Cardiac muscle cell (in vitro differentiated cells and primary cell): Measurements from ENCODE around the gene MYBPC1. TPM values are rescaled to one million over a fixed set of nuclear protein-coding genes. Genes with fewer than 3 reads are reported as not detected.

Experiments used
- DNase-seq, 2 donors: peaks; one replicate each; pipeline versions ENCODE4 v3.0.0 to v3.0.0-alpha.2; 2010 to 2017; ENCODE audit warnings: low read depth in 1 of 2, low spot score in 1 of 2
- H3K27ac ChIP-seq: fragments of 200-600 bp; sonication (generic); 2 replicates; pipeline ENCODE4 v1.5.1; 2016
- H3K27me3 ChIP-seq: fragments of 200-600 bp; sonication (generic); 2 replicates; pipeline ENCODE4 v1.6.0; 2016; ENCODE audit warnings: control low read depth
- H3K36me3 ChIP-seq: fragments of 200-600 bp; sonication (generic); 2 replicates; pipeline ENCODE4 v1.5.1; 2016; ENCODE audit warnings: control low read depth
- H3K4me1 ChIP-seq: fragments of 200-600 bp; sonication (generic); 2 replicates; pipeline ENCODE4 v1.8.1; 2017; ENCODE audit warnings: low read depth, mild to moderate bottlenecking, mixed run types
- H3K4me3 ChIP-seq: fragments of 200-600 bp; sonication (generic); 2 replicates; pipeline ENCODE4 v1.5.1; 2016; ENCODE audit warnings: mild to moderate bottlenecking
- H3K9me3 ChIP-seq: fragments of 200-600 bp; sonication (generic); 2 replicates; pipeline ENCODE4 v1.5.1; 2017; ENCODE audit warnings: low read depth, mild to moderate bottlenecking, control low read depth
- polyA plus RNA-seq: library from polyadenylated mRNA; unstranded; fragments of >200 nt; fragmentation: Nextera tagmentation; extraction: Ambion mirVana; gene quantifications from 2 replicates; pipeline ENCODE4 v1.2.1, GENCODE V29; 2016
- total RNA-seq: library from RNA; depleted of rRNA; stranded (reverse); fragments of >200 nt; gene quantifications from 2 replicates; pipeline ENCODE4 v1.2.3, GENCODE V29; 2016
- TF ChIP-seq, protein P1 (sequence below): IDR thresholded peaks from 2 replicates; pipeline ENCODE4 v1.5.1; 2012; ENCODE audit warnings: low read depth, mild to moderate bottlenecking, low read length

The MYBPC1 gene
- total and polyA plus RNA-seq, 2 experiments from 2014 or later = not detected

- TF ChIP-seq, protein P1, sequence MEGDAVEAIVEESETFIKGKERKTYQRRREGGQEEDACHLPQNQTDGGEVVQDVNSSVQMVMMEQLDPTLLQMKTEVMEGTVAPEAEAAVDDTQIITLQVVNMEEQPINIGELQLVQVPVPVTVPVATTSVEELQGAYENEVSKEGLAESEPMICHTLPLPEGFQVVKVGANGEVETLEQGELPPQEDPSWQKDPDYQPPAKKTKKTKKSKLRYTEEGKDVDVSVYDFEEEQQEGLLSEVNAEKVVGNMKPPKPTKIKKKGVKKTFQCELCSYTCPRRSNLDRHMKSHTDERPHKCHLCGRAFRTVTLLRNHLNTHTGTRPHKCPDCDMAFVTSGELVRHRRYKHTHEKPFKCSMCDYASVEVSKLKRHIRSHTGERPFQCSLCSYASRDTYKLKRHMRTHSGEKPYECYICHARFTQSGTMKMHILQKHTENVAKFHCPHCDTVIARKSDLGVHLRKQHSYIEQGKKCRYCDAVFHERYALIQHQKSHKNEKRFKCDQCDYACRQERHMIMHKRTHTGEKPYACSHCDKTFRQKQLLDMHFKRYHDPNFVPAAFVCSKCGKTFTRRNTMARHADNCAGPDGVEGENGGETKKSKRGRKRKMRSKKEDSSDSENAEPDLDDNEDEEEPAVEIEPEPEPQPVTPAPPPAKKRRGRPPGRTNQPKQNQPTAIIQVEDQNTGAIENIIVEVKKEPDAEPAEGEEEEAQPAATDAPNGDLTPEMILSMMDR = no peak
- Histone ChIP-seq H3K9me3 (no peaks in the 10 kb centered on the region), H3K27ac (no peak overlapping the region), H3K27me3 (peaks cover 78% of the 10 kb centered on the region), H3K4me1 (no peaks in the 10 kb centered on the region), H3K4me3 (no peak overlapping the region), H3K36me3 (no peaks in the 10 kb centered on the region)
- no peak for DNase-seq
These were observed 31.6 kb upstream of the MYBPC1 start for GRCh38 chr12:101563212-101563611.

- Histone ChIP-seq H3K4me3 (no peak overlapping the region), H3K27me3 (peaks cover 85% of the 10 kb centered on the region), H3K4me1 (no peaks in the 10 kb centered on the region), H3K9me3 (no peaks in the 10 kb centered on the region), H3K36me3 (no peaks in the 10 kb centered on the region), H3K27ac (no peak overlapping the region)
- TF ChIP-seq, protein P1 = no peak
- peak in 1 of 2 donors; percentile 3 for DNase-seq
These were observed 29.9 kb upstream of the MYBPC1 start for GRCh38 chr12:101564912-101565311.

GRCh38 chr12:101566318-101566717 lies 28.5 kb upstream of the MYBPC1 start:
- TF ChIP-seq, protein P1 = no peak
- Histone ChIP-seq H3K27ac (no peak overlapping the region), H3K36me3 (no peaks in the 10 kb centered on the region), H3K4me1 (no peaks in the 10 kb centered on the region), H3K27me3 (peaks cover 90% of the 10 kb centered on the region), H3K9me3 (no peaks in the 10 kb centered on the region), H3K4me3 (no peak overlapping the region)
- no peak for DNase-seq

DNA sequence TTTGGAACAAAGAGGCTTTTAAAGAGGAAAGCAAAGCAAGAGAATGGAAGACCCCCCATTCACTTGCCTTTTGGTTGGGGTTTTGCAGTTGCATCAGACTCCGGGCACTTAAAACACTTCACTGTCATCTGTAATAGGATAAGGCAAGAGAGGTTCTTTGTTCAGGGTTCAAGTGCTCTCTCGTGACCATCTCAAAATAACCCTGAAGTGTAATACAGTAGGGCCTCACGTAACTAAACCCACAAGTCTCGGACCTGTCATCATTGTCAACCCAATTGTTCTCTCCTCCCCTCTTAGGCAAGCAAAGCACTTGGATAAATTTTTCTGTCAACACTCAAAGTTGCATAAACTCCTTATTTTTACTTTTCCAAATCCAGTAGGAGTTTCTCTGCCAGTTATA lies 26.9 kb upstream of the MYBPC1 start:
- no peak overlapping the region for H3K27ac ChIP-seq
- DNase-seq = peak in 1 of 2 donors; percentile 88
- TF ChIP-seq, protein P1 = no peak
- no peaks in the 10 kb centered on the region for H3K36me3 ChIP-seq
- H3K4me3 ChIP-seq = no peak overlapping the region
- H3K4me1 ChIP-seq = no peaks in the 10 kb centered on the region
- H3K27me3 ChIP-seq = peaks cover 90% of the 10 kb centered on the region
- H3K9me3 ChIP-seq = no peaks in the 10 kb centered on the region

DNA sequence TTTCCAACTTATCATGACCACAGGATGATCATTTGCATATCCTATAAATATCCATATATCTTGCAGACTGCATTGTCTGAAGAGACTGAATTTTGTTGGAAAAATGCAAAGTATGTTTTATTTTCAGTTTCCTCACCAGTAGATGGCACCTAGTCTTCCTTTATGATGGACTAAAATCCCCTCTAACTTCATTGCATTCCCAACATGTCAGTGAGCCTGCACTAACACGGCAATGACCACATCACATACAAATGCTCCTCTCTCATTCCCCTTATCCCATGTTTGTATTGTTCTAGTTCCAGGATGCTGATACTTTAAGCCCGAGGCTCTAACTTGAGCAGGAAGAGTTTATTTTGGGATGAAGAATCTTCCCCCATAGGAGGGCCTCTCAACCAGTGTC lies 24.7 kb upstream of the MYBPC1 start:
- Histone ChIP-seq H3K4me3 (no peak overlapping the region), H3K27ac (no peak overlapping the region), H3K36me3 (no peaks in the 10 kb centered on the region), H3K4me1 (no peaks in the 10 kb centered on the region), H3K9me3 (no peaks in the 10 kb centered on the region), H3K27me3 (peaks cover 90% of the 10 kb centered on the region)
- TF ChIP-seq, protein P1 = peak; percentile 39
- peak in 1 of 2 donors; percentile 64 for DNase-seq

- no peaks in the 10 kb centered on the region for H3K4me1 ChIP-seq
- peak in 1 of 2 donors; percentile 2 for DNase-seq
- no peaks in the 10 kb centered on the region for H3K36me3 ChIP-seq
- H3K27me3 ChIP-seq = peaks cover 90% of the 10 kb centered on the region
- no peak overlapping the region for H3K4me3 ChIP-seq
- no peak overlapping the region for H3K27ac ChIP-seq
- TF ChIP-seq, protein P1 = no peak
- H3K9me3 ChIP-seq = no peaks in the 10 kb centered on the region
These were observed 23.7 kb upstream of the MYBPC1 start for GRCh38 chr12:101571105-101571504.
